ENCODE measurements around the gene KL.
A peak's percentile ranks its signal among the peaks of the same experiment; 100 is the strongest.

Gene KL

DNA sequence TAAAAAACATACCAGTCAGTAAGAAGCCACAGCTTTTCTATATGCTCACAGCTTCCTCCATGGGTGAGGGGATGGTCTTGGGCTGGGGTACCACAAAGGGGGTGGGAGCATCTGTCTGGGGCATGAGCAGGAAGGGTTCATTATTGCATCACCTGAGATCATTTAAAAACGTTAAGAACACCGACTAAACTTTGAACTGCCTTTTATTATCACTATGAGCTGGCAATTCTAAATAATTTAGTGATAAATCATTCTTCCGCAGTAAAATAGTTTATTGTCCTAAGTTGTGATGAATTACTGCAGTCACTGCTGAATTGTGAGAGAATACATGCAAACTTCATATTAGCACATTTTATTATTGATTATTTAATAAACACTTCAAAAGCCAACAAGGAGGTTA lies 71.6 kb downstream of the KL start:
- no peak for DNase-seq

DNA sequence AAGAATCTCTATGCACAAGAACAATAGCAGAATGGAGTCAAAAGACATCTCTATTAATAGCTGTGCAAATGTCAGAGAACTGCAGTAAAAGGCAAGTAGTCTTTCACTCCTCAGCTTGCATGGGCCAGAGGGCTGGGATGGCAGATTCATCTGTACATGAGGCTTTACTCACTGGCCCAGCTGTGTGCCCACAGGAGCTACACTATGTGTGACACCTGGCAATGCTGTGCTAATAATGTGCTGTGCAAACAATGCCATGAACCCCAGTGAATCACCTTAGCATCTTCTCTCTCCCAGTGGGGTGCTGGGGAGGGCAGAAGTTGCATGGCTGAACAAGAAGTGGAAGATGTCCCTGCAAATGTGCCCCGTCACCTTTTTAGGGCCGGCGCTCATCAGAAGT lies 73.1 kb downstream of the KL start:
- DNase-seq, result no peak

DNA sequence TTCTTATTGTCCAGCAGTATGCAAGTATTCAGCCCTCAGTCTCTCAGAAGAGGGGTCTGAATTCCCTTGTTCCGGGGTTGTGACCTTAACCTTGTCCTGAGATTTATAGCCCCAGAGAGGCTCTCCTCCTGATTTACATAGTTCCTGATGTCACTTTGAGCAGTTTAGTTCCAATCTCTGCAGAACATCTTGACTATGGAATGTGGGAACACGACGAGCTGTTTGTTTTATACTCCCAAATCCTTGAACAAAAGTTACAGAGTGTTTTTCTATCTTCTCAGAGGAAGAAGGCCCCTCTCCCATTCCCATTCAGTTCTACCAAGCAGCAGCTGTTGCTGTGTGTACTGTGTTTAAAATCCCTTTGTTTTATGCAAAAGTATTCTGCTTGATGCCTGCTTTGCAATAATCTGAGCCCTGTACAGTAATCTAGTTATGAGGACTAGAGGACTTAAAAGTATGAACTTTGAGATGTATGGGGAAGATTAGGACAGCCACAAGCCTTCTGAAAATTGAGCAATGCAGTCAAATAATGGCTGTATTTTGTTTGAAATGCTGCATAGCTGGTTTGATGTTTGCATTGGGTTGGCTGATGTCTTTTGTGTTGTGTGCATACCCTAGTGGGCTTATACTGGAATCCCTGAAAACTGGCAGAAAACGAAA lies 74.7 kb downstream of the KL start:
- no peak for DNase-seq

GRCh38 chr13:33091415-33091774 lies 75.2 kb downstream of the KL start:
- no peak for DNase-seq

DNA sequence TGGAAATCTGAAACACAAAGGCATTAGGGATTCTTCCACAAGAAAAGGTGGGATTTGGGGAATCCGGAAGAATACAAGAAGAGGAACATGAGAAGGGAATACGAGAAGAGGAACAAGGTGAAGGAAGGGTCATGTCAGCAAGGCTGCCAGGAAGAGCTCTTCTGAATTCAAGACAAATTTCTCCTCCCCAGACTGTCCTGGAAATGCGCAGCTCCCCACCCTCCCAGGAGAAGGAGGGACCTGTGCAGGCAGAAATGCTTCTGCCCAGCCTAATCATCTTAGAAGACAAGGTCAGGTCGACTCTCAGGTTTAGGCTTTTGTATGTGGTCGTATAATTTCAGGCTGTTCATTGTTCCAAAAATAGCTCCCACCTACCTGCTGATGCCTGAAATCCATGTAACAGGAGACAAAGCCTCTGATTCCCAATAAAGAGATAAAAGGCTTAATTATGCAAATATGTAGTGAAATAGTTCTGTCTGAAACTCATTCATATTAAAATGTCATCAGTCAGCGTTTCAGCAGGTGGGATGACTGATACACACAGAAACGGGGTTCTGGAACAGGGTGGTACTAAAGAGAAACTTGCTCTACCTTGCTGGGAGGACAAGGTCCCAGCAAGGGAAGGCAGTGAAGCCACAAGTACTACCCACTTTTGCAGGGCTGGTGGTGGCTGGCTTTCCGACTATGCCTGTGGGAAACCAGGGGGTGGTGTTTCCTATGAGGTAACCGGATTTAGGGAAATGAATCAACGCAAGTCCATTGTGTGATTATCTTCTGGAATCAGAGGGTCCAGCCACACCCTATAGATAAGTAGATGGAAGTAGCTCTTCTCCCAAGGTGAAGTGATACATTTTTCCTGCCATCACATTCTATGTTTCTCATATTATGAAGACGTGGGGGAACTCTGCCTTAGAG lies 76.1 kb downstream of the KL start:
- no peak for DNase-seq

GRCh38 chr13:33096886-33097605 lies 80.8 kb downstream of the KL start:
- DNase-seq, result no peak

DNA sequence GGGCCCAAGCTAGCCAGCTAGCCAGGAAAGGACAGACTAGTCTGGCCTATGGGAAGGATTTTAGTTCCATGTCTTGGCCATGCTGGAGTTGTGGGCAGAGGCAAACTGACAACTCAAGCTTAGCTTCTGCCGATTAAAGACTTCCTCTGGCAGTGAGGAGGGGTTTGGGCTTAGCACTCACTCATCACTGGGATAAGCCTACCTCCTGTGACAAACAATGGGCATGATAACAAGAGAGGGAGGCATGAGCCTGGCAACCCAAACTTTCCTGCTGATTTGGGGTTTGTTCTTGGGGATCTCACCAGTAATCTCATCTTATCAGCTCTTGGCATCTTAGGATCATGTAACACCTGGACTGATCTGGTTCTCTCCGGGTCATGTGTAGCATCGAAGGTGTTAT lies 83.6 kb downstream of the KL start:
- DNase-seq, result no peak

DNA sequence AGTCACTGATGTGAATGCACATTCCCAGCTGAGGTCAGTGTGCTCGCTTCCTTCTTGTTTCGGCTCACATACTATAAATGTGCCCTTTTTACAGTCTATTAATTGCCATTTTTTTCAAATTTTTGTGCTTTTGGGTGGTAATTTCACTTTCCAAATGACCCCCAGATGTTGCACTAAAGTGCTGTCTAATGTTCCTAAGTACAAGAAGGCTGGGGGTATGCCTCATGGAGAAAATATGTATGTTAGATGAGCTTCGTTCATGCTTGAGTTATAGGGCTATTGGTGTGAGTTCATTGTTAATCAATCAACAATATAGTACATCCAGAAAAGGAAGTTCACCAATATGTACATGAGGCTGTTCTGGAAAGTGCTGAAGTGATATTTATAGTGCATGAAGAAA lies 84.7 kb downstream of the KL start:
- DNase-seq, result no peak

DNA sequence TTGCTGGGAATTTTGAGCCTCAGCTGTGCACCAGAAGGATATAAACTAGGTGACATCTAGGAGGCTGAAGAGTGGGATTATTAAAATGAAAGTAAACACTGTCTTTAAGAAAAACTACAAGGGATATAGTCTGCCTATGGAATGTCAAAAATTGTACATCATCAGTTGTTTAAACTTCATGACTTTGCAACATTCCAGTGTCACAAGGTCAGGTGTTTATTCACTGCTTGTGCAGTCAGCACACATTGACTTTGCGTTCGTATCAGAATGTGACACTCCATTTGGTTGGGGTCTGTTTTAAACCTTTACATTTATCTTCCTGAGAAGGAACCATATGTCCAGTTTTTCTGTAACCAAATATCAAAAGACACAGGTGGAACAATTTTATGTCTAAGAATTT lies 85.6 kb downstream of the KL start:
- DNase-seq, result no peak

DNA sequence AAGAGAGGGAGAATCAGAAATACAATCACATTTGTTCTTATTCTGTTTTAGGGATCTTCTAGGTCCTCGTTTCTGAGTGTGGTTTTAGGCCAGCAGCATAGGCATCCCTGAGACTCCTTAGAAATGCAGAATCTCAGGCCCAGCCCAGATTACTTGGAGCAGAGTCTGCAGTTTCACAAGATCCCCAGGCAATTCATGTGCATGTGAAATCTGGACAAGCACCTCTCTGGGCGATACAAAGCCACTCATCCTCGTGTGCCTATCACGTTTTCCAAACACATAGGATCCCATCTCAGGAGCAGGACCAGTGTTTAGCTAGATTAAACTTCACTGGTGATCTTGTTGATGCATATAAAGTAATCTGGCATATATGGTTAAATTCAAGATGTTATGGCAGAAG lies 87.2 kb downstream of the KL start:
- no peak for DNase-seq

DNA sequence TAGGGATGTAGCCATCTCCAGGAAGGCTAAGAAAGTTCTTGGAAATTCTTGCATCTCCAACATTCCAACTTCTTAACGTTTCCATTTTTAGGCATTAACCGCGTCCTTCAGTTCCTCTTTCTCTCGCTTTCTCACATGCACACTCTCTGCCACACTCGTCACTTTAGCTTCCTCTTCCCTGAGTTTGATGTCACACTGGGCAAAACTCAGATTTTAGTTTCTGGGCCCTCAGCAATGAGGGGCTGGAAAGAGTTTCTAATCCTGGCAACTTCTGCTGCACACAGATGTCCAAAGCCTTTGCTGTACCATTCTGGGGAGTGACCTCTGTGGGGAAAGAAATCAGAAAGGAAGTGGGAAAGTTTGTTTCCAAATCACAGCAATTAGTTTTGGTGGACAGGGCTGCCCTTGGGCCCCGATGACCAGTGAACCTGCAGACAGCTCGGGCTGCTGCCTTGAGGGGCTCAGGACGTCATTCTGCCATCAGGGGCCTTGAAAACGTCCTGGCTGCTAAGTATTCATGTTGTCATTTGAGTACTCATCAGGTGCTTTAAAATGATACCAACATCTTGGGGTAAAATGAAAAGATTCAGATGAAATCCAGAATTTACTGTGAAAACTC lies 89.3 kb downstream of the KL start:
- no peak for DNase-seq

- no peak for DNase-seq
These were observed 90.6 kb downstream of the KL start for GRCh38 chr13:33106656-33107360.

DNA sequence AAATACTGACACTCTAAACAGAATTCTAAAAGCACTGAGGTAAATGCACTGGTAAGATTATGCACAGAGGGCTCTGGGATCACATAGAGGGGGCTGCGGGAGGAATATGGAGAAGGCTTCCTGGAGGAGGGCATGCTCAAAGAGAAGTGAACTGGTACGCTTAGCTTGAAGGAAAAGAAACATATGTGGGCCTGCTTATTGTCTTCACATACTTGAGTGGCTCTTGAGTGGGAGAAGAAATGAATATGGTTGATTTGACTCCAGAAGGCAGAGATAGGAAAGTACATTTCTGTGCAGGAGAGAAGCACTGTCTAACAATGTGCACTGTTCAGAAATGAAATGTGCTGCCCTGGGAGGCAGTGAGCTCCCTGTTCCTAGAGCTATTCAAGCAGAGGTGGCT lies 91.1 kb downstream of the KL start:
- no peak for DNase-seq

DNA sequence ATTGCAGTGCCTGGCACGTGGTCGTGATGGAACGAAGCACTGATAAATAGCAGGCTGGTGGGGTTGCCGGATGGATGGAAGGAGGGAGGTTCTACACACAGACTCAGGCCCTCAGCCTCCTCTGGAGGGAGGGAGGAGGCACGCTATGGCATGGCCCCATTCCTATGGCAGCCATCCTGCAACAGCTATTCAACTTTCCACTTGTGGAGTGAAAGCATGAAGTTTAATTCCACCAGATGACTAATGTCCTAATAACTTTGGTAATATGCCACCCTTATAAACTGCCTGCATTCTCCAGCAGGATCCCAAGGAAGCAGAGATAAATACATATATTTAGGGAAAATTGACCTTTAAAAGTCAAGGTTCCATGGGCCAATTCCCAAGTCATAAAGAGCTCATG lies 92.4 kb downstream of the KL start:
- DNase-seq, result no peak

- DNase-seq, result no peak
These were observed 93.1 kb downstream of the KL start for GRCh38 chr13:33109271-33109697.

DNA sequence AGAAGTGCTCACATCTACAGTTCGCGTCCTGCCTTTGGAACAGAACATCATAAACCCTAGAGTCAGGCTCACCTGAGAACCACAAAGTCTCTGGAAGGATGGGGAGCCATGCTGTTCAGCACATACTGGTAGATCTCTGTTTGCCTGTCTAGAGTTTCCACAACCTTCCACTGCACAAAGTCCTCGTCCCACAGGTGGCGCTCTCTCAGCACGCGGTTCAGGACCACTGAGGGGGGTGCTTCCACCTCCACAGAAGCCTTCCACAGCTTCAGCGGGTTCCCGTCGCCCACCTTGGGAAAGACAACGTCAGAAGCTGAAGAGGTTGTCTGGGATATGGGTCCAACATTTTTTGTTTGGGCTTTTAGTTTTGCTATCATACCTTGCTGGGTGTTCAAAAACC lies 93.6 kb downstream of the KL start:
- no peak for DNase-seq

DNA sequence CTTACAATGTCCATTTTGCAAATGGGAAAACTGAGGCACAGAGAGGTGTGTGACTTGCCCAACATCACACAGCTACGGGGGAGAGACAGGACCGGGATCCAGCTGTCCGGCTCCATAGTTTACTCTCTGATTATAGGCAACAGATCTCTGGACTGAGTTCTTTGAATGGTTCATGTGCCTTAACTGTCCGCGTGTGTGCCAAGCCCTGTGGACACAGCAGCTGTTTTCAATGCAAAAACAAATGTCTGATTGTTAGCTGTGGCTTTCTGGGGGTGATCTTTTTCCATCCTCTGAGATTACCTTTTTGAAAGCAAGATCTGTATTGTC lies 94.1 kb downstream of the KL start:
- DNase-seq, result no peak

GRCh38 chr13:33110713-33111413 lies 94.6 kb downstream of the KL start:
- no peak for DNase-seq

DNA sequence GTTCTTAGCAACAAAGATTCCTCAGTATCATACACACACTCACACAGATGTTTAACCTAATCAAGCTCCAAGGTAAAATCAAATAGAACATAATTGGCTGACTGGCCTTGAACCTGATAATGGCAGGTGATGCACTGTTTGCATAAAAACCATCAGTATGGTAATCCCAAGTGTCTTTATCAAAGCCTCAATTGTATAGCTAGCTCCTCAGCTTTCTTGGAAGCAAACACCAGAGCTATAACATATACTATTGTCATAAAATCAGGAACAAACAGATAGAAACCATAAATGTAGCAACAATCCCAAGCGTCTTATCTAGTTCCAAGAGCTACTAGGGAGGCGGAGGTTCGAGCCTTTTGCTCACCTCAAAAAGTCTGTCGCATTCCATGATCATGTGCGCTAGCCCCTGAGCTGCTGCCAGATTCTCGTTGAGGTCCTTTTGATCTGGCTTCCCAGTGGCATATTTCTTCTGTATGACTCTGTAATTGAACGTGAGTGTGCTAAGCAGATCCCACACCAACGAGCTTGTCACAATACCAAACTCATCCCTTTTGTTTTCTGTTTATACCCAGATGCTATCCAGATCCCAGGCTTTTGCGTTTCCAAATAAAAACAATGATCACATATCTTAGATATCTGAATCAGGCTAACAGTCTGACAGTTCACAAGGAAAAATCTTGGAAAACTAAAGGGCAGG lies 95.3 kb downstream of the KL start:
- DNase-seq, result peak; percentile 56

DNA sequence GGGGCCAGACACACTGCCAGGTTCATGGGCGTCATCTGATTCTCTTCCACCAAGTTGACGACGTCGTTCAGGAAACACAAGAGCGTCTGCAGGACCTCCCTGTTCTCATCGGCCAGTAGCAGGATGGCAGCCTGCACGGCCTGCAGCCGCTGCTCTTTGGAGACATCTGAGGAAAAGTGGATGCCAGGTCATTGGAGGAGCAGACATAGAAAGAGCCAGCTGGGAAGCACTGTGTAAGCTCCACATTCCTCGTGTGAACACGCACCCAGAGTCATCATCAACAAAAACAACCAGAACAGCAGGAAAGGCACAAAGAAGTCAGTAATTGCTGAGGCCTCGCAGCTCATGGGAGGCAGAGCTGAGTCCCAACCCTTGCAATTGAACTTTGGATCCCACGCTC lies 96.5 kb downstream of the KL start:
- DNase-seq, result no peak

- DNase-seq, result no peak
These were observed 97.9 kb downstream of the KL start for GRCh38 chr13:33114146-33114545.

DNA sequence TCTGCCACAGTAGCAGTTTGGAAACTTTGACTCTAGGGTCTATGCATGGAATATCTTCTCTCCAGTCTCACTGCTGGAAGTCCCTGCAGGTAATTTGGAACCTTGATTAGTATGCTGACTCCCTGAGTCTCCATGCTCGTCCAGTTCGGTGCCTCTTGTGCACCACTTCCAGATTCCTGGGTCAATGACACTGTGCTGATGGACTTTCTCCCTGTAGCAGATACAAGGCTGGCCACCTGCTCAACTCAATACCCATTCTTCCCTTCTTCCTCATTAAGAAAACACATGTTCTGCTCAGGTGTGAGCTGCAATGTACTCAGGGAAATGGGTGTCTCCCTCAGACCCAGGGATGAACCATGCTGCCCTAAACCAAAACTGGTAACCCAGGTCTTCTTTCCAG lies 99.1 kb downstream of the KL start:
- no peak for DNase-seq
